Liver (tissue), 9 donors: ENCODE measurements around the gene CLDN10. TPM values are rescaled to one million over a fixed set of nuclear protein-coding genes. Genes with fewer than 3 reads are reported as not detected.

Source experiments
- DNase-seq: peaks from one replicate; pipeline ENCODE4 v3.0.0-alpha.2; 2017; ENCODE audit warnings: low spot score
- H3K27ac ChIP-seq, 2 donors: one replicate each; pipeline ENCODE4 v1.7.0; 2013; ENCODE audit warnings: inconsistent platforms in 2 of 2, low read length in 2 of 2, control low read depth in 1 of 2, low read depth in 1 of 2, mild to moderate bottlenecking in 1 of 2
- H3K27me3 ChIP-seq, 4 donors: one replicate each; pipeline versions ENCODE4 v1.6.1 to v1.7.0; 2013; ENCODE audit warnings: low read length in 3 of 4, inconsistent platforms in 1 of 4, mild to moderate bottlenecking in 1 of 4, moderate library complexity in 1 of 4; ENCODE audit not compliant: control insufficient read depth in 4 of 4, insufficient read depth in 4 of 4
- H3K36me3 ChIP-seq, 4 donors: one replicate each; pipeline versions ENCODE4 v1.6.1 to v1.7.0; 2013; ENCODE audit warnings: low read length in 3 of 4, mild to moderate bottlenecking in 3 of 4, low read depth in 1 of 4, moderate library complexity in 1 of 4; ENCODE audit not compliant: control insufficient read depth in 4 of 4, insufficient read depth in 3 of 4
- H3K4me1 ChIP-seq, 4 donors: one replicate each; pipeline versions ENCODE4 v1.6.1 to v1.7.0; 2013; ENCODE audit warnings: low read length in 3 of 4, mild to moderate bottlenecking in 3 of 4, moderate library complexity in 1 of 4; ENCODE audit not compliant: control insufficient read depth in 4 of 4, insufficient read depth in 4 of 4
- H3K4me3 ChIP-seq, 3 donors: one replicate each; pipeline versions ENCODE4 v1.6.1 to v1.7.0; 2013; ENCODE audit warnings: low read length in 3 of 3, control low read depth in 1 of 3, low read depth in 1 of 3, mild to moderate bottlenecking in 1 of 3
- H3K9ac ChIP-seq, 2 donors: one replicate each; pipeline ENCODE4 v1.7.0; 2013; ENCODE audit warnings: low read length in 2 of 2, mild to moderate bottlenecking in 2 of 2, moderate library complexity in 2 of 2, control low read depth in 1 of 2, low read depth in 1 of 2
- H3K9me3 ChIP-seq, 4 donors: one replicate each; pipeline versions ENCODE4 v1.6.1 to v1.7.0; 2013; ENCODE audit warnings: low read length in 3 of 4; ENCODE audit not compliant: control insufficient read depth in 4 of 4
- FOXA1 ChIP-seq: IDR thresholded peaks from 2 replicates; pipeline ENCODE4 v1.6.1; 2016; ENCODE audit warnings: antibody characterized with exemption
- FOXA2 ChIP-seq: IDR thresholded peaks from 2 replicates; pipeline ENCODE4 v1.6.1; 2016; ENCODE audit warnings: antibody characterized with exemption
- GABPA ChIP-seq, 2 donors: IDR thresholded peaks in 1 of 2; conservative IDR thresholded peaks in 1 of 2; 2 replicates each; pipeline ENCODE4 v1.6.1; 2016; ENCODE audit warnings: antibody characterized with exemption in 2 of 2, mild to moderate bottlenecking in 1 of 2, moderate library complexity in 1 of 2
- HNF4A ChIP-seq, 2 donors: conservative IDR thresholded peaks; 2 replicates each; pipeline ENCODE4 v1.6.1; 2016; ENCODE audit warnings: antibody characterized with exemption in 2 of 2, mild to moderate bottlenecking in 2 of 2
- JUND ChIP-seq, 2 donors: IDR thresholded peaks; 2 replicates each; pipeline ENCODE4 v1.6.1; 2016; ENCODE audit warnings: antibody characterized with exemption in 2 of 2
- MAX ChIP-seq: IDR thresholded peaks from 2 replicates; pipeline ENCODE4 v1.6.1; 2016; ENCODE audit warnings: antibody characterized with exemption
- RAD21 ChIP-seq, 2 donors: IDR thresholded peaks; 2 replicates each; pipeline ENCODE4 v1.6.1; 2016; ENCODE audit warnings: antibody characterized with exemption in 2 of 2, mild to moderate bottlenecking in 2 of 2
- RXRA ChIP-seq, 2 donors: IDR thresholded peaks; 2 replicates each; pipeline ENCODE4 v1.6.1; 2017 to 2018; ENCODE audit warnings: antibody characterized with exemption in 2 of 2, mild to moderate bottlenecking in 1 of 2
- SP1 ChIP-seq: IDR thresholded peaks from 2 replicates; pipeline ENCODE4 v1.6.1; 2018; ENCODE audit warnings: antibody characterized with exemption, mild to moderate bottlenecking
- ZBTB33 ChIP-seq: IDR thresholded peaks from 2 replicates; pipeline ENCODE4 v1.6.1; 2016; ENCODE audit warnings: antibody characterized with exemption
- WGBS: extraction: QIAGEN DNeasy Blood & Tissue Kit; methylation state at CpG from one replicate; pipeline ENCODE4 v1.1.7; 2013; 5-methylcytosine and 5-hydroxymethylcytosine counted together
- polyA plus RNA-seq, 2 donors: library from polyadenylated mRNA; stranded (reverse) in 1 of 2; unstranded in 1 of 2; fragments of 200-250 nt in 1 of 2; fragments of >200 nt in 1 of 2; fragmentation: Nextera tagmentation in 1 of 2; extraction: Ambion mirVana in 1 of 2; gene quantifications; one replicate each; pipeline versions ENCODE4 v1.2.1 to v1.2.3, GENCODE V29; 2013 to 2015
- total RNA-seq, 2 donors: library from RNA; depleted of rRNA; stranded (reverse); fragments of >200 nt; gene quantifications; one replicate each; pipeline ENCODE4 v1.2.3, GENCODE V29; 2014
- TF ChIP-seq, protein P1 (sequence below): IDR thresholded peaks from 2 replicates; pipeline ENCODE4 v1.6.1; 2016; ENCODE audit warnings: antibody characterized with exemption, mild to moderate bottlenecking
- TF ChIP-seq, protein P2 (sequence below): IDR thresholded peaks from 2 replicates; pipeline ENCODE4 v1.6.1; 2016; ENCODE audit warnings: antibody characterized with exemption
- TF ChIP-seq, protein P3 (sequence below): fragments of 150-350 bp; IDR thresholded peaks from 2 replicates; pipeline ENCODE4 v1.5.1; 2017; ENCODE audit warnings: improper control_type of control experiment, low read depth, low read length; ENCODE audit not compliant: missing input control
- donor health status: healthy.
- donor health status: healthy.
- donor health status: healthy.
- donor health status: healthy.
- donor health status: healthy.

CLDN10 gene
- total and polyA plus RNA-seq, 4 donors: 0.79 to 15.1 (median 3.1) TPM

DNA sequence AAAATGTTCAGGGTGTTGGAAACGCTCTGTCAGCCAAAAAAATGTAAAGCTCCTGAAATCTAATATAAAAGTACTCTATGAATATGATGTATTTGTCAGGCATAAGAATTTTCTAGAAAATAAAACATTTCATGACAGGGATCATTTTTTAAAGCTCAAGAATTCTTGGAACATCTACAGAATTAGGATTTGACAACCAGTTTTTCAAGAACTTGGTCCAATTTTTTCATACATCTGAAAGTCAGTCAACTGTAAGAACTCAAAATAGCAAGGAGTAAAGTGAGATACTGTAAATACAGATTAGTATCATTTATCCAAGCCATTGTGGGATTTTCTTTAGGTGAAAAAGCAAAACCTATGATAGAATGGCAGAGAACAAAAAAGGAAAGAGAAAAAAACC is 41.6 kb upstream of the CLDN10 start (continued):
- TF ChIP-seq, protein P1, sequence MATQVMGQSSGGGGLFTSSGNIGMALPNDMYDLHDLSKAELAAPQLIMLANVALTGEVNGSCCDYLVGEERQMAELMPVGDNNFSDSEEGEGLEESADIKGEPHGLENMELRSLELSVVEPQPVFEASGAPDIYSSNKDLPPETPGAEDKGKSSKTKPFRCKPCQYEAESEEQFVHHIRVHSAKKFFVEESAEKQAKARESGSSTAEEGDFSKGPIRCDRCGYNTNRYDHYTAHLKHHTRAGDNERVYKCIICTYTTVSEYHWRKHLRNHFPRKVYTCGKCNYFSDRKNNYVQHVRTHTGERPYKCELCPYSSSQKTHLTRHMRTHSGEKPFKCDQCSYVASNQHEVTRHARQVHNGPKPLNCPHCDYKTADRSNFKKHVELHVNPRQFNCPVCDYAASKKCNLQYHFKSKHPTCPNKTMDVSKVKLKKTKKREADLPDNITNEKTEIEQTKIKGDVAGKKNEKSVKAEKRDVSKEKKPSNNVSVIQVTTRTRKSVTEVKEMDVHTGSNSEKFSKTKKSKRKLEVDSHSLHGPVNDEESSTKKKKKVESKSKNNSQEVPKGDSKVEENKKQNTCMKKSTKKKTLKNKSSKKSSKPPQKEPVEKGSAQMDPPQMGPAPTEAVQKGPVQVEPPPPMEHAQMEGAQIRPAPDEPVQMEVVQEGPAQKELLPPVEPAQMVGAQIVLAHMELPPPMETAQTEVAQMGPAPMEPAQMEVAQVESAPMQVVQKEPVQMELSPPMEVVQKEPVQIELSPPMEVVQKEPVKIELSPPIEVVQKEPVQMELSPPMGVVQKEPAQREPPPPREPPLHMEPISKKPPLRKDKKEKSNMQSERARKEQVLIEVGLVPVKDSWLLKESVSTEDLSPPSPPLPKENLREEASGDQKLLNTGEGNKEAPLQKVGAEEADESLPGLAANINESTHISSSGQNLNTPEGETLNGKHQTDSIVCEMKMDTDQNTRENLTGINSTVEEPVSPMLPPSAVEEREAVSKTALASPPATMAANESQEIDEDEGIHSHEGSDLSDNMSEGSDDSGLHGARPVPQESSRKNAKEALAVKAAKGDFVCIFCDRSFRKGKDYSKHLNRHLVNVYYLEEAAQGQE: no peak

DNA sequence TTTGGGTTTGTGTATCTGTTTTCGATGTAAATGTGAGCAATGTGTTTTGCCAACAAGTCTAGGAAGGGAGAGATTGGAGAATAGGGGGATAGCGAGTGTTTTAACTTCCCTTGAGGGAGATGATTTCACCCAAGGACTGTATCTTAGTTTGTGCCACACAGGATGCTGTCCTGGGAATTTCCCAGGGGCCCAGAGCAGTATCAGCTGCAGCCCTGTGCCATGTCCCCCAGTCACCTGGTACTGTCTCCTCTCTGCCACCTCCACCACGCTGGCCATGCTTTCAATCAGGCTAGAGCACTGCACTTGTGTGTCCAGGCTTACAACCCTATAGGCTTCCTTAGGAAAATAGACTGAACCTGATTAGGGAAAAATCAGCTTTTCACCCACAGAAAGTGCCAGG is 40.1 kb upstream of the CLDN10 start:
- Histone ChIP-seq H3K36me3 (no peaks in the 10 kb centered on the region), H3K4me1 (no peaks in the 10 kb centered on the region), H3K4me3 (no peak overlapping the region), H3K27me3 (peaks cover 0 to 3% (median 0%) of the 10 kb centered on the region in 4 donors), H3K27ac (no peak overlapping the region), H3K9ac (no peak overlapping the region), H3K9me3 (no peaks in the 10 kb centered on the region)
- WGBS: 71% methylated on average over 3 of the region's 3 CpGs
- no peak for DNase-seq
- TF ChIP-seq, protein P2, sequence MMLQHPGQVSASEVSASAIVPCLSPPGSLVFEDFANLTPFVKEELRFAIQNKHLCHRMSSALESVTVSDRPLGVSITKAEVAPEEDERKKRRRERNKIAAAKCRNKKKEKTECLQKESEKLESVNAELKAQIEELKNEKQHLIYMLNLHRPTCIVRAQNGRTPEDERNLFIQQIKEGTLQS: no peak
- TF ChIP-seq, protein P1: no peak
- no peak for TF ChIP-seq RXRA (IDR thresholded peaks at IDR 0.05)
- TF ChIP-seq SP1: no peak
- TF ChIP-seq GABPA (IDR thresholded peaks at IDR 0.05 in 1 of 2, conservative IDR thresholded peaks at IDR 0.05 in 1 of 2): no peak
- TF ChIP-seq FOXA1: no peak
- TF ChIP-seq JUND (IDR thresholded peaks at IDR 0.05): no peak
- TF ChIP-seq RAD21 (IDR thresholded peaks at IDR 0.05): no peak

DNA sequence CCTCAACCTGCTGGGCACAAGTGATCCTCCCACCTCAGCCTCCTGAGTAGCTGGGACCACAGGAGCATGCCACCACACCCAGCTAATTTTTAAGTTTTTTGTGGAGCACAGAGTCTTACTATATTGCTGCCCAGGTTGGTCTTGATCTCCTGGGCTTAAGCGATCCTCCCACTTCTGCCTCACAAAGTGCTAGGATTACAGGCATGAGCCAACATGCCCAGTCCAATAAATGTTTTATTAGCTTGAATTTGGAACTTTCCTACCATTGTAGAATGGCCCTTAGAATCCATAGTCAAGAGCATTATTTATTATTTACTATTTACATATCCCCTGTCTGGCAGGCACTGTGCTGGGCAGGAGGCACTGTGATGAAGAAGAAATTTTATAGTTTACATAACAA is 39.6 kb upstream of the CLDN10 start:
- H3K4me3 ChIP-seq: no peak overlapping the region
- DNase-seq: no peak
- 100% methylated on average over 1 of the region's 1 CpG for WGBS
- H3K27me3 ChIP-seq: peaks cover 0 to 3% (median 0%) of the 10 kb centered on the region in 4 donors
- H3K9me3 ChIP-seq: no peaks in the 10 kb centered on the region
- no peak overlapping the region for H3K9ac ChIP-seq
- no peak overlapping the region for H3K27ac ChIP-seq
- H3K4me1 ChIP-seq: no peaks in the 10 kb centered on the region
- H3K36me3 ChIP-seq: no peaks in the 10 kb centered on the region
- TF ChIP-seq, protein P2: no peak
- TF ChIP-seq GABPA (IDR thresholded peaks at IDR 0.05 in 1 of 2, conservative IDR thresholded peaks at IDR 0.05 in 1 of 2): no peak
- TF ChIP-seq, protein P1: no peak
- no peak for TF ChIP-seq FOXA2
- TF ChIP-seq MAX: no peak
- TF ChIP-seq ZBTB33: no peak
- TF ChIP-seq JUND (IDR thresholded peaks at IDR 0.05): no peak
- no peak for TF ChIP-seq RAD21 (IDR thresholded peaks at IDR 0.05)
- TF ChIP-seq, protein P3, sequence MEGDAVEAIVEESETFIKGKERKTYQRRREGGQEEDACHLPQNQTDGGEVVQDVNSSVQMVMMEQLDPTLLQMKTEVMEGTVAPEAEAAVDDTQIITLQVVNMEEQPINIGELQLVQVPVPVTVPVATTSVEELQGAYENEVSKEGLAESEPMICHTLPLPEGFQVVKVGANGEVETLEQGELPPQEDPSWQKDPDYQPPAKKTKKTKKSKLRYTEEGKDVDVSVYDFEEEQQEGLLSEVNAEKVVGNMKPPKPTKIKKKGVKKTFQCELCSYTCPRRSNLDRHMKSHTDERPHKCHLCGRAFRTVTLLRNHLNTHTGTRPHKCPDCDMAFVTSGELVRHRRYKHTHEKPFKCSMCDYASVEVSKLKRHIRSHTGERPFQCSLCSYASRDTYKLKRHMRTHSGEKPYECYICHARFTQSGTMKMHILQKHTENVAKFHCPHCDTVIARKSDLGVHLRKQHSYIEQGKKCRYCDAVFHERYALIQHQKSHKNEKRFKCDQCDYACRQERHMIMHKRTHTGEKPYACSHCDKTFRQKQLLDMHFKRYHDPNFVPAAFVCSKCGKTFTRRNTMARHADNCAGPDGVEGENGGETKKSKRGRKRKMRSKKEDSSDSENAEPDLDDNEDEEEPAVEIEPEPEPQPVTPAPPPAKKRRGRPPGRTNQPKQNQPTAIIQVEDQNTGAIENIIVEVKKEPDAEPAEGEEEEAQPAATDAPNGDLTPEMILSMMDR: no peak
- no peak for TF ChIP-seq HNF4A (conservative IDR thresholded peaks at IDR 0.05)
